NB4 (cell line): ENCODE data around the gene ANKFN1.

Source experiments
- POLR2A ChIP-seq: IDR thresholded peaks from 2 replicates; pipeline ENCODE4 v1.6.1; 2011; ENCODE audit warnings: mild to moderate bottlenecking; ENCODE audit not compliant: insufficient read length; ENCODE audit errors: extremely low read depth
- TF ChIP-seq, protein P1 (sequence below): IDR thresholded peaks from one replicate; pipeline ENCODE4 v1.5.1; 2012; ENCODE audit warnings: low read depth, low read length

GRCh38 chr17:56141046-56141839 lies 12.0 kb upstream of the ANKFN1 start:
- TF ChIP-seq, protein P1, sequence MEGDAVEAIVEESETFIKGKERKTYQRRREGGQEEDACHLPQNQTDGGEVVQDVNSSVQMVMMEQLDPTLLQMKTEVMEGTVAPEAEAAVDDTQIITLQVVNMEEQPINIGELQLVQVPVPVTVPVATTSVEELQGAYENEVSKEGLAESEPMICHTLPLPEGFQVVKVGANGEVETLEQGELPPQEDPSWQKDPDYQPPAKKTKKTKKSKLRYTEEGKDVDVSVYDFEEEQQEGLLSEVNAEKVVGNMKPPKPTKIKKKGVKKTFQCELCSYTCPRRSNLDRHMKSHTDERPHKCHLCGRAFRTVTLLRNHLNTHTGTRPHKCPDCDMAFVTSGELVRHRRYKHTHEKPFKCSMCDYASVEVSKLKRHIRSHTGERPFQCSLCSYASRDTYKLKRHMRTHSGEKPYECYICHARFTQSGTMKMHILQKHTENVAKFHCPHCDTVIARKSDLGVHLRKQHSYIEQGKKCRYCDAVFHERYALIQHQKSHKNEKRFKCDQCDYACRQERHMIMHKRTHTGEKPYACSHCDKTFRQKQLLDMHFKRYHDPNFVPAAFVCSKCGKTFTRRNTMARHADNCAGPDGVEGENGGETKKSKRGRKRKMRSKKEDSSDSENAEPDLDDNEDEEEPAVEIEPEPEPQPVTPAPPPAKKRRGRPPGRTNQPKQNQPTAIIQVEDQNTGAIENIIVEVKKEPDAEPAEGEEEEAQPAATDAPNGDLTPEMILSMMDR = no peak
- TF ChIP-seq POLR2A = no peak
